HUES6 (cell line): ENCODE measurements around the gene TULP4.

Source experiments
- H3K27ac ChIP-seq: 2 replicates; pipeline ENCODE4 v1.7.0; 2013; ENCODE audit warnings: low read depth, mild to moderate bottlenecking, low read length, inconsistent platforms
- H3K27me3 ChIP-seq: 2 replicates; pipeline ENCODE4 v1.6.1; 2013; ENCODE audit warnings: low read length; ENCODE audit not compliant: control insufficient read depth, insufficient read depth
- H3K36me3 ChIP-seq: 2 replicates; pipeline ENCODE4 v1.6.1; 2013; ENCODE audit warnings: low read length; ENCODE audit not compliant: control insufficient read depth, insufficient read depth
- H3K4me1 ChIP-seq: 2 replicates; pipeline ENCODE4 v1.6.1; 2013; ENCODE audit warnings: low read length; ENCODE audit not compliant: control insufficient read depth, insufficient read depth
- H3K4me3 ChIP-seq: 2 replicates; pipeline ENCODE4 v1.5.1; 2013; ENCODE audit warnings: low read depth, low read length
- H3K9ac ChIP-seq: one replicate; pipeline ENCODE4 v1.6.1; 2013; ENCODE audit warnings: mild to moderate bottlenecking, low read length
- H3K9me3 ChIP-seq: 2 replicates; pipeline ENCODE4 v1.6.1; 2013; ENCODE audit warnings: low read depth, low read length; ENCODE audit not compliant: control insufficient read depth, insufficient read depth

Gene TULP4

GRCh38 chr6:158377860-158378259 is 65.6 kb downstream of the TULP4 start:
- Histone ChIP-seq H3K9ac (no peak overlapping the region), H3K36me3 (no peaks in the 10 kb centered on the region), H3K27me3 (no peaks in the 10 kb centered on the region), H3K27ac (no peak overlapping the region), H3K4me3 (no peak overlapping the region), H3K4me1 (no peaks in the 10 kb centered on the region), H3K9me3 (no peaks in the 10 kb centered on the region)

GRCh38 chr6:158379336-158379735 is 67.1 kb downstream of the TULP4 start:
- Histone ChIP-seq H3K27me3 (no peaks in the 10 kb centered on the region), H3K4me3 (no peak overlapping the region), H3K4me1 (no peaks in the 10 kb centered on the region), H3K9ac (no peak overlapping the region), H3K36me3 (no peaks in the 10 kb centered on the region), H3K9me3 (no peaks in the 10 kb centered on the region), H3K27ac (no peak overlapping the region)

- H3K27me3 ChIP-seq = no peaks in the 10 kb centered on the region
- H3K4me1 ChIP-seq = no peaks in the 10 kb centered on the region
- peaks cover 4% of the 10 kb centered on the region; the same call in 1 of the 2 replicates for H3K9me3 ChIP-seq
- H3K36me3 ChIP-seq = no peaks in the 10 kb centered on the region
- H3K9ac ChIP-seq = no peak overlapping the region
- no peak overlapping the region for H3K4me3 ChIP-seq
- no peak overlapping the region for H3K27ac ChIP-seq
These were observed 68.9 kb downstream of the TULP4 start for GRCh38 chr6:158381214-158381613.

- H3K36me3 ChIP-seq = no peaks in the 10 kb centered on the region
- H3K4me1 ChIP-seq = no peaks in the 10 kb centered on the region
- peaks cover 4% of the 10 kb centered on the region; the same call in 1 of the 2 replicates for H3K9me3 ChIP-seq
- H3K9ac ChIP-seq = no peak overlapping the region
- H3K4me3 ChIP-seq = no peak overlapping the region
- no peak overlapping the region for H3K27ac ChIP-seq
- H3K27me3 ChIP-seq = no peaks in the 10 kb centered on the region
These were observed 70.2 kb downstream of the TULP4 start for GRCh38 chr6:158382491-158382890.

- no peaks in the 10 kb centered on the region for H3K27me3 ChIP-seq
- no peaks in the 10 kb centered on the region for H3K4me1 ChIP-seq
- H3K9me3 ChIP-seq = peaks cover 4% of the 10 kb centered on the region; the same call in 1 of the 2 replicates
- no peak overlapping the region for H3K4me3 ChIP-seq
- no peaks in the 10 kb centered on the region for H3K36me3 ChIP-seq
- H3K9ac ChIP-seq = no peak overlapping the region
- no peak overlapping the region for H3K27ac ChIP-seq
These were observed 70.8 kb downstream of the TULP4 start for GRCh38 chr6:158383057-158383456.

GRCh38 chr6:158383542-158383941 is 71.3 kb downstream of the TULP4 start:
- Histone ChIP-seq H3K4me1 (no peaks in the 10 kb centered on the region), H3K27ac (no peak overlapping the region), H3K9me3 (peaks cover 4% of the 10 kb centered on the region; the same call in 1 of the 2 replicates), H3K9ac (no peak overlapping the region), H3K27me3 (no peaks in the 10 kb centered on the region), H3K36me3 (no peaks in the 10 kb centered on the region), H3K4me3 (no peak overlapping the region)

- Histone ChIP-seq H3K36me3 (no peaks in the 10 kb centered on the region), H3K4me1 (no peaks in the 10 kb centered on the region), H3K4me3 (no peak overlapping the region), H3K27me3 (no peaks in the 10 kb centered on the region), H3K9me3 (peaks cover 4% of the 10 kb centered on the region; the same call in 1 of the 2 replicates), H3K9ac (no peak overlapping the region), H3K27ac (no peak overlapping the region)
These were observed 72.4 kb downstream of the TULP4 start for GRCh38 chr6:158384671-158385110.

- Histone ChIP-seq H3K9me3 (peaks cover 13% of the 10 kb centered on the region), H3K27ac (no peak overlapping the region), H3K4me1 (no peaks in the 10 kb centered on the region), H3K9ac (no peak overlapping the region), H3K4me3 (no peak overlapping the region), H3K27me3 (no peaks in the 10 kb centered on the region), H3K36me3 (no peaks in the 10 kb centered on the region)
These were observed 74.8 kb downstream of the TULP4 start for GRCh38 chr6:158387036-158387435.

GRCh38 chr6:158387578-158387977 is 75.3 kb downstream of the TULP4 start:
- no peak overlapping the region for H3K27ac ChIP-seq
- H3K27me3 ChIP-seq = no peaks in the 10 kb centered on the region
- H3K9ac ChIP-seq = no peak overlapping the region
- peaks cover 2% of the 10 kb centered on the region; the same call in 1 of the 2 replicates for H3K36me3 ChIP-seq
- H3K4me3 ChIP-seq = no peak overlapping the region
- H3K9me3 ChIP-seq = peaks cover 18% of the 10 kb centered on the region
- no peaks in the 10 kb centered on the region for H3K4me1 ChIP-seq

GRCh38 chr6:158388727-158389126 is 76.5 kb downstream of the TULP4 start:
- no peaks in the 10 kb centered on the region for H3K27me3 ChIP-seq
- no peak overlapping the region for H3K4me3 ChIP-seq
- peaks cover 8% of the 10 kb centered on the region; the same call in 1 of the 2 replicates for H3K36me3 ChIP-seq
- no peaks in the 10 kb centered on the region for H3K4me1 ChIP-seq
- H3K9ac ChIP-seq = no peak overlapping the region
- H3K9me3 ChIP-seq = peaks cover 26% of the 10 kb centered on the region
- H3K27ac ChIP-seq = no peak overlapping the region

- H3K27me3 ChIP-seq = no peaks in the 10 kb centered on the region
- H3K4me3 ChIP-seq = no peak overlapping the region
- peaks cover 31% of the 10 kb centered on the region for H3K9me3 ChIP-seq
- no peaks in the 10 kb centered on the region for H3K4me1 ChIP-seq
- H3K9ac ChIP-seq = no peak overlapping the region
- H3K27ac ChIP-seq = no peak overlapping the region
- peaks cover 8% of the 10 kb centered on the region; the same call in 1 of the 2 replicates for H3K36me3 ChIP-seq
These were observed 77.1 kb downstream of the TULP4 start for GRCh38 chr6:158389193-158389919.
